Hematopoietic multipotent progenitor cell (in vitro differentiated cells): ENCODE results near the gene COL28A1. TPM values are rescaled to one million over a fixed set of nuclear protein-coding genes. Genes with fewer than 3 reads are reported as not detected.
"Not testable (repeated sequence)": the region's sequence is repeated elsewhere in the genome, so short reads cannot be mapped to it uniquely, and the experiment has no call there.

ENCODE experiments used
- DNase-seq, 3 donors: peaks; one replicate each; pipeline ENCODE4 v3.0.0-alpha.2; 2011 to 2015; ENCODE audit warnings: low read depth in 2 of 3, low spot score in 2 of 3
- total RNA-seq: library from RNA; depleted of rRNA; stranded (reverse); fragments of >200 nt; gene quantifications from one replicate; pipeline ENCODE4 v1.2.3, GENCODE V29; 2012

Gene COL28A1
- total RNA-seq, 1 donor: under 0.01 TPM

- no peak for DNase-seq
These were observed 59.3 kb downstream of the COL28A1 start for GRCh38 chr7:7476381-7476780.

GRCh38 chr7:7475601-7476000 is 60.1 kb downstream of the COL28A1 start:
- DNase-seq: no peak

- DNase-seq: no peak
These were observed 61.2 kb downstream of the COL28A1 start for GRCh38 chr7:7474436-7474835.

GRCh38 chr7:7464991-7465765 is 70.5 kb downstream of the COL28A1 start:
- DNase-seq: not testable (repeated sequence)

GRCh38 chr7:7454000-7454399 is 81.7 kb downstream of the COL28A1 start:
- DNase-seq: no peak

DNA sequence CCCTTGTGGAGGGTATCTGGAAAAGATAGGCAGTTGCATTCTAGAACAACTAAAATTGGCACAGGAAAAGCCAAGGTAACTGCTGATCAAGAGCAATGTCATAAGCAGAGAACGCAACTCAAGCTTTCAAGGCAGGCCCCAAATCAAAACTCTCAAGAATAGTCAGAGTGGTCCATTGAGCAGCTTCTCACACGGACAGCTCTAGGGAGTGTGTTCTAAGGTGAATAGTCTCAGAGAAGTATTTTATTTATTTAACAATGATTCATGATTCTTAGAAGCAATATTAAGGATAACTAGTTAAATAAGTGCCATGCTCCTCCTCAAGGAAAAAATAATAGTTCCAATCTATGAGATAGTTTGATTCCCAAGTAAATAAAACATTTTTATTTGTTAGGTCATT is 83.0 kb downstream of the COL28A1 start:
- DNase-seq: no peak

DNA sequence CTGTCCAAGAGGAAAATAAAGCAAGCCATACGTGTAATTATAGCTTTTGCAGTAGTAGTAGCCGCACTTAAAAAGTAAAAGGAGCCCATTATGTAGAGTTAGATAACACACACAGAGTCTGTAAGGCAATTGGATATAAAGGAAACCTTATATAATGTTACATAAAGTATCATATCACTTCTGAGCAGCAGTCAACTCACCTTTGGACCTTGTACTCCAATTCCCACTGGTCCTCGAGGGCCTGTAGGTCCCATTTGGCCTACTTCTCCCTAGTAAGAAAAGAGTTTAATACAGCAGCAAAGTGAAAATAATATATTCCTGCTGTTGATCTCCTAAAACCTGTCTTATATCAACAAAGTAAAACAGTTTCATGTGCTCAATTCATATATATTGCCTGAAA is 83.6 kb downstream of the COL28A1 start:
- DNase-seq: no peak

DNA sequence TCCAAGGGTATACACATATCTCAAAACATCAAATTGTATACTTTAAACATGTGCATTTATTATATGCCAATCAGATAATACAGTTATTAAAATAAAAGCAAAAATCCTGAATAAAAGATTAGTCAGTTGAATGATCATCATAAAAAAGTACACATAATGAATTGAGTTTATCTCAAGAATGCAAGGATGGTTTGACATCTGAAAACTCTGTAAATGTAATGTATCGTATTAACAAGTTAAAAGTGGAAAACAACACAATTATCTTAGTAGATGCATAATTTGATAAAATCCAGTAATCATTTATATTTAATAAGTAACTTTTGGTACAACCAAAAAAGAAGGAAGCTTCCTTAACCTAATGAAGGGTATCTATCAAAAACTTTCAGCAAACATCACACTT is 86.6 kb downstream of the COL28A1 start:
- DNase-seq: peak in 1 of 3 donors; percentile 22

DNA sequence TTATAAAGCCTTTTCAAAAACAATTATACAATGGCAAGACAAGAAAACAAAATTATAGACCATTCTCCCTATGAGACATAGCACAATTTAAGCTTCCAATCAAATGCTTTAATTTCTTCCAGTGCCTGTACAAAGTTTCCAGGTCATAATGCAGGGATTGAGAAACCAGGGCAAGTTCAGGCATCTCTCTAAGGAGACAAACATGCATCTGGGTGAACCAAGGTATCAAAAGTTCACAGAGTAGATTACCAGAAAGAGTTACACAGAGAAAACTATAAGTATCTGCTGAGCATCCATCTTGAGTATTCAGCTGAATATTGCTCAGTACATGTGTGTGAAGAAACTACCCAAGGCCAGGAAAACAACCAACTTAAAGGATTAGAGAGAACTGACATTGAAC is 89.1 kb downstream of the COL28A1 start:
- DNase-seq: no peak

GRCh38 chr7:7443806-7444350 is 91.8 kb downstream of the COL28A1 start:
- peak in 1 of 3 donors; percentile 32 for DNase-seq

- DNase-seq: no peak
These were observed 96.1 kb downstream of the COL28A1 start for GRCh38 chr7:7439564-7439963.

DNA sequence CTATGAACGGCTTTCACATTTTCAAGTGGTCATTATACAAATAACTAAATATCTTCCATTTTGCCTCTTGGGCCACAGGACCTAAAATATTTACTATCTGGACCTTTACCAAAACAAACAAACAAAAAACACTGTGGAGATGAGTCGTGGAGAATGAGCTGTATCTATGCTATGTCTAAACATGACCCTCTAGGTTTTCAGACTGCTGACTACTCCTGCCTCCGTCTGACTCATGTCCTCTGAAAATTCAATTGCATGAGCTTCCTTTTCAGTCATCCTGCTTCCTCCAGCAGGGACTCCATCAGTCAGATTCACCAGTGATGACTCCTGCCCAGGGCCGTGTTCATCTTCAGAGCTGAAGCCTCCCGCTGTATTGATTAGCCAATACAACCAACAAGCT is 96.8 kb downstream of the COL28A1 start:
- DNase-seq: no peak

DNA sequence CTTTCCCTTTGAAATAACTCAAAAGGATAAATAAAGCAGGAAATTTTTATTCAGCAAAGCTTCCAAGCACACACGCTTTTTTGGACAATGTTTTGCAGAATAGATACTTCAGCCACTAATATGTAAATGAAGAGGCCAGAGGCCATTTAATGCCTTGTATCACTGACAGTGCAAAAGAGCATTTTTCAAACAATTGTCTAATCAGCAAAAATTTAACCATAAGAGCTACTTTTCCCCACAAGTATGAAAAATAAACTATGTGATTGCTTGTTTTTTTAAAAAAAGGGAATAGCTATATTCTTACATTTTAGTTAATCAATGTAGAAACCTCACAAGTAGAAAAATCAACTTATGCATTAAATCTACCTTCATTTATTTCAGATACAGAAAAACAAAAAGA is 99.7 kb downstream of the COL28A1 start:
- no peak for DNase-seq

- no peak for DNase-seq
These were observed 101.3 kb downstream of the COL28A1 start for GRCh38 chr7:7434329-7434728.

DNA sequence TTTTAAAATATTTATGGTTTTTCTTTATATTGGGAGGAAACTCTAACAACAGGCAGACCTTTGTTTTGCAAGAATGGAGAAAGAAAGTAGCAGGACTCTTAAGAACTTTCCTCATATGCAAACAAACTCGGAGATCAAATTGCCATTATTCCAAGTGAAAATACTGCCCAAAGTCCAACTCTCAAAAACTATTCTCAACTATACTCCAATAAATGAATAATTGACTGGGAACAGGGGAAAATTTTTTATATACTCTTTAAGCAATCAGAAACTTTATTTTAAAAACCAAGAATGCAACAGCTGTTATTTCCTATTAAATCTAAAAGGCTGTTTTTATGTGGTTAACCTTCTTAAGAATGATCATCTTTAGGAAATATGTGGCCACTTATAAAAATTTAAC is 101.9 kb downstream of the COL28A1 start:
- no peak for DNase-seq

GRCh38 chr7:7432979-7433378 is 102.7 kb downstream of the COL28A1 start:
- DNase-seq: no peak

DNA sequence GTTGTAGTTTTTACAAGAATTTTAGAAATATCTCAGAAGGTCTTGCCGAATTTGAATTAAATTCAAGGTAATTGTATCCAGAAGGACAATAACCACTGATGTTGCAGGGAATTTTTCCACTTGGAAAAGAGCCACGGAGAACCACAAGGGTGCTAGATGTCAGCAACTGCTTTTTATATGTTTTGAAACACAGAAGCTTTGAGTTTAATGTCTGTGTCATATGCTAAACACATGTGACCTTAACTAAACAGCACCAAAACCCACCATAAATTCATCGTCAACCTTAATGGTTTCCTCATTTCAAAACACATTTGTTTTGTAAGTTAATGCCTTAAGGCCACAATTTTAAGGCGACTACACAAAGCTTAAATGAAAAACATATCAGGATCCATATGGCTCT is 106.9 kb downstream of the COL28A1 start:
- DNase-seq: no peak

- DNase-seq: no peak
These were observed 108.3 kb downstream of the COL28A1 start for GRCh38 chr7:7427363-7427762.

- DNase-seq: no peak
These were observed 109.0 kb downstream of the COL28A1 start for GRCh38 chr7:7426676-7427075.

- DNase-seq: no peak
These were observed 110.4 kb downstream of the COL28A1 start for GRCh38 chr7:7425321-7425720.

DNA sequence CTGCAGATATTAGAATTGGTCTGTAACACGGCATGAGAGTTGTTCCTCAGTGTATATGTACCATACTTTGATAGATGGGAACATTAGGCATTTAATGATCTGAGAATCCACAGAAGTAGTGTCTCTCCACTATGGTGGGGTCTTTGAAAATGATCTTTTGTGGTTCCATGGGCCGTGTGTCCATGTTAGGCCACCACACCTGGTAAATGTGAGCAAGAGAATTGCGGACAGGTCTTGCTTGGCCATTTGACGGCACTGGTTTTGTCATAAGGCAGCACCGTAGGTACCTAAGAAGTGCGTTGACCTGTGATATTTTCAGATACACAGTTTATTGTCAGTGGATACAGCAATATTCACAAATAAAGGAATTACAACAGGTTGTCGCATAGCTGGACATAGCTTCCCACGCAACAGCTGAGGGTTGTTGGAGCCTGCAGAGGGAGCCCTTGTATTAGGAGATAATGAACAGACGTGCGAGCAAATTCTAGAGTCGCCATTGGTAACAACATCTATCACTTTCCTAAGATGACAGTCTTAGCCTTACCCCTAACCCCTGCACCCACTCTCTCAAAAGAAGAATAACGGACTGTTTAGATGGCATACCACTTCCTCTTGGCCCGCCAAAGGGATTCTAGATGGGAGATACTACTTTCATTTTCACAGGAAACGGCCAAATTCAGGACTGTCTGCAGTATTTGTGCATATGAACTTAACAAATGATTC is 111.4 kb downstream of the COL28A1 start:
- peak; percentile 11 to 79 (median 64) for DNase-seq

DNA sequence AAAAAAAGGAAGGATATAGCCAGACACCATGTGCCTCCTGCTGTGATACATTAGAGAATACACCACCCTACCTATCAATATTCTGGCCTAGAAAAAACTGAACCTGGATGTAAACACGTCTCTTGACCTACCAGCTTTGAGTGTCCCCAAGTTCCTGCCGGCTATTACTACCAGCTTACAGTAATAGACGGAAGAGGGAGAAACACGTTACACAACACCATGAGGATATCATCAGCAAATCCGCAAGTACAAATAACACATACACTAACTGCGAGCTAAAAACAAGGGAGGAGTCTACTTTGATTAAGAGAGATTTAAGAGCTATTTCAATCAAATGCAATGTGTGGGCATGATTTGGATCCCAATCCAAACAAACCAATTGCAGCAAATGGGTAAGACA is 113.0 kb downstream of the COL28A1 start:
- no peak for DNase-seq
